Dermis microvascular lymphatic vessel endothelial cell (primary cell): ENCODE results near the gene CLCN6. TPM values are rescaled to one million over a fixed set of nuclear protein-coding genes. Genes with fewer than 3 reads are reported as not detected.

Source experiments
- DNase-seq, 2 donors: peaks; one replicate each; pipeline versions ENCODE4 v3.0.0 to v3.0.0-alpha.2; 2010; ENCODE audit warnings: low read depth in 2 of 2
- total RNA-seq: library from RNA; depleted of rRNA; stranded (reverse); fragments of >200 nt; gene quantifications from 2 replicates; pipeline ENCODE4 v1.2.1, GENCODE V29; 2014

The CLCN6 gene
- total RNA-seq, 1 donor from 2014 or later = 5.9 TPM

DNA sequence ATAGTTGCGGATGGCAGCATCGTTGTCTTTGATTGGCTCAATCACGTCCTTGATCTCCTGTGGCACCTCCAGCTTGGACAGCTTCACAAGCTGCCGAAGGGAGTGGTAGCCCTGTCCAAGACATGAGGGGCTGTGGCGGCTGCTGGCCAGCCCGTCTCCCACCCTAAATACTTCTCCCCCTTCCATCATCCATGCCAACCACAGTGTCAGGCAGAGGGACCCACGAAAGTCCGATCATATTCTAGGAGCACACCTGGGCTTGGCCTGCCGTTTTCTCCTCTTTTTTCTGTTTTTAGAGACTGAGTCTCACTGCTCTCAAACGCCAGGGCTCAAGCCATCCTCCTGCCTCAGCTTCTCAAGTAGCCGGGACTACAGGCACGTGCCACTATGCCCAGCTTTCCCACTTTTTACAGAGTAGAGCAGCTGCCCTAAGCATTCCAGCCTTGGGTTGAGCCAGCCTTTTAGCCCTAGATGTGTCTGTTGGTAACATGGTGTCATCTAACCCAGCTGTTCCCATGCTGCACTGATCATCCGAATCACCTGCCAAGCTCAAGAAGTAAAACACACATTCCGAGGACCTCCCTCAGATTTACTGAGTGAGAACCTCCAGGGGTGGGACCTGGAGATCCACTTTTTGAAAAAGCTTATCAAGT, 10.6 kb upstream of the CLCN6 start:
- no peak for DNase-seq

DNA sequence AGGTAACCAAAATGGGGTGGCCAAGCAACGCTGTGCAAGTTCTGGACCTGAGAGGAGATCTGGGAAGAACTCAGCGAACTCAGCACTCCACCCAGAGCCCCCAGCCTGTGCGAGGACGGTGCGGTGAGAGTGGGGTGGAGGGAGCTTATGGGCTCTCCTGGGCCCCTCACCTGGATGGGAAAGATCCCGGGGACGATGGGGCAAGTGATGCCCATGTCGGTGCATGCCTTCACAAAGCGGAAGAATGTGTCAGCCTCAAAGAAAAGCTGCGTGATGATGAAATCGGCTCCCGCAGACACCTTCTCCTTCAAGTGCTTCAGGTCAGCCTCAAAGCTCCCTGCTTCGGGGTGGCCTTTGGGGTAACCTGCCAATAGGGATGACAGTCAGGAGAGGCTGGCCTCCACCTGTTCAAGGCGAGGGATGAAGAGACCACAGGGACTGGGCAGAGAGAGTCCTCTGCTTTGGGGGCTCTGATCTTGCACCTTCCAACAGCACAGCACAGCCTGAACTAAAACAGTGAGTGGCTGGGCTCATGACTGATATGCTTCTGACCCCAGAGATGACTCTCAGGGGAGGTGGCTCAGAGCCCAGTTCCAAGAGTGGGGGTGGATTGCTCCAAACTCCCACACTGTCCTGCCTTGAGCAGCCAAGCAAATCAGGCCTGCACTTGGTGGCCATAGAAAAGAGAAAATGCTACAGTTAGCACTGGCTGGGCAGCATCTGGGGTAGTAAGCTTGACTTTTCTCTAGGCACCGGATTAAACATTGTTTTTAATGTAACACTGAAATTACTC, 9.8 kb upstream of the CLCN6 start:
- peak in 1 of 2 donors; percentile 50 for DNase-seq

- peak; percentile 81 to 96 for DNase-seq
These were observed 8.3 kb upstream of the CLCN6 start for GRCh38 chr1:11797525-11798216.

DNA sequence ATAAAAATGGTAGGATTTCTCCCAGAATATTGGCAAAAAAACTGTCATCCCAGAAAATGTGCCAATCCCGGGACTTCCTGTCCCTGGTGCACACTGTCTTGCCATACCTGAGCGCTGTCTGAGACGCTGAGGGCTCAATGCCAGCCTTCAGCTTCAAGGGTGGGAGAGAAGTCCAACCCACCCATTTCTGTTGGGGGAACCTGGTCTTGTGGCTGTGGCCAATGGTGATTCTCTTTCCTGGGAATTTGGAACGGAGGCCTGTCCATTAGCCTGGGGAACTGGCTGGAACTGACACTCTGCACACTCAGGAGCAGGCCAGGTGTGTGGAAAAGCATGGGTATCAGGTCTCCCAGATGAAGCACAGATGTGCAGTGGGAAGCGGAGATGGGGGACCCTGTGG, 6.9 kb upstream of the CLCN6 start:
- DNase-seq = no peak

DNA sequence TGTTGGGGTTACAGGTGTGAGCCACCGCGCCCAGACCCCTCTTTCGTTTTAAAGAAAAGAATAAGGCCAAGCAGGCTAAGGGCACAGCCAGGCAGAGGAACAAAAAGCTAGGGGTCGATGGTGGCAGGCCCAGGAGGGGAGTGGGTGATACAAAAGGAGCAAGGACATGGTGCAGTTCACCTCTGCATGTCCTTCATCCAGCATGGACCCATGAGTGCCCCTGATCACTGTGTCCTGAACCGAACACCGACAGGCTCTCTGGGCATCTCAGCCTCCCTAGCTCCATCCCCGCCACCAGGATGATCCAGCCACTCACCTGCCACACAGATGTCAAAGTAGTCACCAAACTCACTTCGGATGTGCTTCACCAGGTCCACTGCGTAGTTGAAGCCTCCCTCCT, 6.1 kb upstream of the CLCN6 start:
- no peak for DNase-seq

- DNase-seq = no peak
These were observed 5.6 kb upstream of the CLCN6 start for GRCh38 chr1:11800391-11800755.

DNA sequence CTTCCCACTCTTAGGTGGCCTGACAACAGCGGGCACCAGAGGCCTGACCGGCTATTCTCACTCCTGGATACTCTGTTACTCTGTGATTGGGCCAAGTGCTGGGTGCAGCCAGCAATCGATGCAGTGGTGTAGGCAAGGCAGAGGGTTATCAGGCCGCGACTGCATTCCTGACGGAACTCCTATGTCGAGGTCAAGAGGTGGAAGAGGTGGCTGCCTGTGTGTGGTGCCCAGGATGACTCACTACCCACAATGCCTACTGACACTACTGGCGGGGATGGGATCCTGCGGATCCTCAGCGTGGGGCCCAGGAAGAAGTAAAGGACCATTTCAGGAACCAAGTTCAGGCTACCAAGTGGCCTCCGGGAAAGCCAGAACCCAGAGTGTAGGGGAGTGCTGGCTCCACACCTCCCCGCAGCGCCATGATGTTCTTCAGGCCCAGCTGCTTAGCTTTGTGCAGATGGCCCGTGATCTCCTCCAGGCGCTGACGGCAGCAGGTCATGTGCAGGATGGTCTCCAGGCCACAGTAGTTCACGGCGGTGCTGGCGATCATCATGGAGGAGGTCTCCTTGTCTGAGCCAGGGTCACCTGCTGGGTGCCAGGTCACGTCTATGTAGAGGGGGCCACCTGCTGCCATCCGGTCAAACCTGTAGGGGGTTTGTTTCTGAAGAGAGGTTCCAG, 5.1 kb upstream of the CLCN6 start:
- DNase-seq = no peak

DNA sequence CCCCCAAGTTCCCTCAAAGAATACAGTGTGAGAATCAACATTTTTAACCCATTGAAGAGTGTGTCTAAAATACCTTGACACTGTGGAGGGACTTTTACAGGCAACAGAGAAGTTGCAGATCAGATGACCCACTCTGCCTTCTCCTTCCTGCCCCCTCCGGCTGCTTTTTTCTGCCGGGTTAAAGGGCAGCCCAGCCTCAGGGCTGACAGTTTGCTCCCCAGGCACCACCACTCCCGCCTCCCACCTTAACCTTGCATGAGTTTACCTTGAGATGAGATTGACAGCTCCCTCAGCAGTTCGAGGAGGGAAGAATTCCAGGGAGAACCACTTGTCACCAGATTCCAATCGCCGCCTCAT, 3.4 kb upstream of the CLCN6 start:
- DNase-seq = peak in 1 of 2 donors; percentile 29

- DNase-seq = peak in 1 of 2 donors; percentile 94
These were observed 2.8 kb upstream of the CLCN6 start for GRCh38 chr1:11802973-11803885.

GRCh38 chr1:11803924-11804665, 1.9 kb upstream of the CLCN6 start:
- DNase-seq = peak in 1 of 2 donors; percentile 25

DNA sequence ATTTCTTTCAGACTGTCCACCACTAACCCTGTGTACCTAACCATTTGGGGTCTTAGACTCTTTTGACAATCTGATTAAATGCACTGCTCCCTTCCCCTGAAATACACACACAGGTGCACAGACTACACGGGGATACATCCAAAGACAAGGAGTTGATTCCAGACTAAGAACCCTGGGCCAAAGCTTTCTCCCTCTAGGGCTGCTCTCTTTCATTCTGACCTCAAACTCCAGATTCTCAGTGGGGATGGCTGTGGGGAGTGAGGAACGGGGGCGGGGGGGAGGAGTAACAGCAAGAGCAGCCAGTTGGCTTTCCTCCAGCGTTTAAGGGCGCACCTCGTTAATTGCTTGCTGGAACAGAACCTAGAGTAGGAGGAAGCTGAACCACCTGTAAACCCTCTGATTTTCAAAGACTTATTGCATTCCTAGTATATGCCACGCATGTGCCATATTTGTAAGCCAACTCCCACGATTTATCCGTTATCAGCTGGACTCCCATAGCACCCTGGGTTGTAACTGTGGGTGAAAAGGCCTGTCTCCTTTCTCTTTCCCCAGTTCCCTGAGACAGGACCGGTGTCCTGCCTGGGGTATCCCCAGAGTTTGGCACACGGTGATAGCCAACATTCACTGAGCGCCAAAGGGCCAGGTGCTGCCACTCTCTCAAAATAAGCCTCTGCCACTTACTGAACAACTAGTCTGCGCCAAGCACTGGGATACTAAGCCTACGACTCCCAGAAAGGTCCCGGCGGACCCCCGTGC, 1.1 kb upstream of the CLCN6 start:
- DNase-seq = peak in 1 of 2 donors; percentile 53

DNA sequence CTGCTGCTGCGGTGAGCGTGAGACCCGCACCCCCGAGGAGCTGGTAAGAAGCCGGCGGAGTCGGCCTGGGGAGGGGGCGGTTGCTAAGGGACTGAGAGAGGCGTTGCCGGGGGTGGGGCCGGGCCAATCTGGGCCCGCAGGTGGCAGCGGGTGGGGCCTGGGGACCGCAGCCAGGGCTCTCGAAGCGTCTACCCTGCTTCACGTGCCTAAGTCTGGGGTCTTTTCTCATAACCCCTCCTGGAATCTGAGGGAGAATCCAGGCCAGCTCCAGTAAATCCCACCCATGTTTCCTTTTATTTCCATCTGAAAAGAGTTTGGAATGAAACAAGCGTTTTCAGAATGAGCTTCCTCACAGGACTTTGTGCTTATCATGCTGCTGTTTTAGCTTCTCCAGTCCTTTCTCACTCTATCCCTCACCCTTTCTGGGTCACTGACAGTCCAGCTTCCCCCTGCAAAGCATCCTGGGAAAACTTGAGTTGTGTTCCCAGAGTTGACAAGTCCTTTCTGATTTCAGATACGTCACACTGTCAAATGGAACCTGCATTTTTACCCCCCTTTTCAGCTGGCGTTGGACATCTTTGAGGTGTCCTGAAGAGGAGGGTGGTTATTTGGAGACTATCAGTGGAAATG, 431 bp downstream of the CLCN6 start:
- DNase-seq = peak in 1 of 2 donors; percentile 35

GRCh38 chr1:11807133-11807532, 1.1 kb downstream of the CLCN6 start:
- DNase-seq = no peak

GRCh38 chr1:11813021-11813420, 7.0 kb downstream of the CLCN6 start:
- DNase-seq = no peak

- no peak for DNase-seq
These were observed 11.2 kb downstream of the CLCN6 start for GRCh38 chr1:11817192-11817591.

- DNase-seq = no peak
These were observed 16.1 kb downstream of the CLCN6 start for GRCh38 chr1:11822091-11822490.

- no peak for DNase-seq
These were observed 17.6 kb downstream of the CLCN6 start for GRCh38 chr1:11823366-11824137.

DNA sequence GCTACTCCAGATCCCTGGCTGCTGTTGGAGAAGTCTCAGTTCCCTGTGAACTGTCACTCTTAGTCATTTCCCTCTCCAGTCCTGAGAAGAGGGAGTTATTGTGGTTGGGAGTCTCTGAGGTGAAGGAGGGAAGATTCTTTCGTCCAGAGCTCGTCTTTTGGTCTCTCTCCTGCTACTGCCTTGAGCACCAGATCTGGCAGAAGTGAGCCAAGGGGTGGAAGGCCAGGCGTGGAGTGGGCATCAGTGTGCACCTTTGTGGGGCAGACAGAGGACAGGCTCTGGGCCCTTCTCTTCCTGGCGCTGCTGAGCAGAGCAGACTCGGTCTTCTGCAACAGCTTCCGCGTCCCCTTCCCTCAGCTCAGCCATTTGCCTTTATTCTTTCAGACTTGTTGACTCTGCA, 19.1 kb downstream of the CLCN6 start:
- no peak for DNase-seq
